HEK293 (cell line): ENCODE measurements around the gene CREB3L1.

Source experiments
- GLI4 ChIP-seq: fragments of 450-650 bp; formaldehyde crosslinking; IDR thresholded peaks from 2 replicates; pipeline ENCODE4 v1.5.1; 2016; ENCODE audit warnings: missing biosample characterization, missing genetic modification characterization
- ZNF24 ChIP-seq: fragments of 450-650 bp; formaldehyde crosslinking; IDR thresholded peaks from 2 replicates; pipeline ENCODE4 v1.5.1; 2016; ENCODE audit warnings: missing biosample characterization, missing genetic modification characterization
- TF ChIP-seq, protein P1 (sequence below): fragments of 450-650 bp; formaldehyde crosslinking; IDR thresholded peaks from 2 replicates; pipeline ENCODE4 v1.5.1; 2016; ENCODE audit warnings: missing biosample characterization, missing genetic modification characterization

DNA sequence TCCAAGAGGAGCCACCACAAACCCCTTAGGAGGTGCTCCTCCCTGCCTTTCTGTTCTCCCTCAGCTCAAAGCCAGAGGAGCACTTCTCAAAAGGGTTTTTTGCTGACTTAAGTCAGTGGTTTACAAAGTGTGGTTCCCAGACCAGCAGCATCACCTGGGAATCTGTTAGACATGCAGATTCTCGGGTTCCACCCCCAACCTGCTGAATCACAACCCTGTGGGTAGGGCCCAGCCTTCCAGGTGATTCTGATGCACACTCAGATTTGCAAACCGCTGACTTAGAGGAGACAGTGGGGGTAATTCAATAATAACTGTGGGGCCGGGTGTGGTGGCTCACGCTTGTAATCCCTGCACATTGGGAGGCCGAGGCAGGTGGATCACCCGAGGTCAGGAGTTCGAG, 22.8 kb downstream of the CREB3L1 start:
- no peak for TF ChIP-seq GLI4 (tag by site-specific recombination)
- TF ChIP-seq, protein P1, sequence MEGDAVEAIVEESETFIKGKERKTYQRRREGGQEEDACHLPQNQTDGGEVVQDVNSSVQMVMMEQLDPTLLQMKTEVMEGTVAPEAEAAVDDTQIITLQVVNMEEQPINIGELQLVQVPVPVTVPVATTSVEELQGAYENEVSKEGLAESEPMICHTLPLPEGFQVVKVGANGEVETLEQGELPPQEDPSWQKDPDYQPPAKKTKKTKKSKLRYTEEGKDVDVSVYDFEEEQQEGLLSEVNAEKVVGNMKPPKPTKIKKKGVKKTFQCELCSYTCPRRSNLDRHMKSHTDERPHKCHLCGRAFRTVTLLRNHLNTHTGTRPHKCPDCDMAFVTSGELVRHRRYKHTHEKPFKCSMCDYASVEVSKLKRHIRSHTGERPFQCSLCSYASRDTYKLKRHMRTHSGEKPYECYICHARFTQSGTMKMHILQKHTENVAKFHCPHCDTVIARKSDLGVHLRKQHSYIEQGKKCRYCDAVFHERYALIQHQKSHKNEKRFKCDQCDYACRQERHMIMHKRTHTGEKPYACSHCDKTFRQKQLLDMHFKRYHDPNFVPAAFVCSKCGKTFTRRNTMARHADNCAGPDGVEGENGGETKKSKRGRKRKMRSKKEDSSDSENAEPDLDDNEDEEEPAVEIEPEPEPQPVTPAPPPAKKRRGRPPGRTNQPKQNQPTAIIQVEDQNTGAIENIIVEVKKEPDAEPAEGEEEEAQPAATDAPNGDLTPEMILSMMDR (tag by site-specific recombination) = no peak
- TF ChIP-seq ZNF24 (tag by site-specific recombination) = no peak
